ENCODE measurements around the gene PARP9. TPM values are rescaled to one million over a fixed set of nuclear protein-coding genes. Genes with fewer than 3 reads are reported as not detected.

PARP9 gene
- total RNA-seq, 2 experiments from 2014 or later: 13.2 to 14.4 TPM

DNA sequence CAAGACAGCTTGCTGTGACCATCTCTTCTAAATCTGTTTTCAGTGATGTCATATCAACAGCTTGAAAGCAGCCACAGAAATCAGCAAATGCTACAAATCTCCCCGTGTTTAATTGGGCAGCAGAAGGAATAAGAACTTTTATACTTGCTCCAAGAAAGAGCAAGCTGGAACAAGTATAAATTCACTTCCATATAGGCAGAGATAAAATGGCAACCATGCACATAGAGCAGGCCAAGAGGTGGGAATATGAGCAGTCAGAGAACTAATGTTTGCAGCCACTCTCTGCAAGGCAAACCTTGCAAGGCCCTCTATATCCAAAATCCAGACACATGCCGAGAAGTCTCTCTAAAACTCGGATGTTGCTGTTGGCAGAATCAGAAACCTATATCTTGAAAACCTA lies 16.0 kb downstream of the PARP9 start:
- intact Hi-C loops (cut with DNase I, micrococcal nuclease): no loop called here
- H3K27me3 Mint-ChIP-seq: no peaks in the 10 kb centered on the region

DNA sequence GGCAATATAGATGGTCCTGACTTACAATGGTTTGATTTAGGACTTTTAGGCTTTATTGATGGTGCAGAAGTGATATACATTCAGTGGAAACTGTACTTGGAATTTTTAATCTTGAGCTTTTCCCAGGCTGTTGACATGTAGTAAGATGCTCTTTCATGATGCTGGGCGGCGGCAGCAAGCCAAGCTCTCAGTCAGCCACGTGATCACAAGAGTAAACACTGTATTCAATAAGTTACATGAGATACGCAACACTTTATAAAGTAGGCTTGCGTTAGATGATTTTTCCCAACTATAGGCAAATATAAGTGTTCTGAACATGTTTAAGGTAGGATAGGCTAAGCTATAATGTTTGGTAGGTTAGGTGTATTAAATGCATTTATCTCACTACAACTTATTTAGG lies 17.9 kb downstream of the PARP9 start:
- ChIA-PET CTCF (interaction anchor here (0.9 kb wide), 1 partner anchor 8 kb away, joined by 3 read pairs; no protein-coding TSS in a partner anchor), POLR2A (no interaction called here)
- H3K27ac ChIP-seq (ENCODE audit: low read depth in 1 of 2, low read length in 2 of 2): no peak overlapping the region
- TF ChIP-seq CTCF (IDR thresholded peaks at IDR 0.05): no peak
- no peaks in the 10 kb centered on the region for H3K27me3 Mint-ChIP-seq
- no peak overlapping the region for H3K4me3 Mint-ChIP-seq
- no peaks in the 10 kb centered on the region for H3K4me1 ChIP-seq (ENCODE audit: insufficient read depth, low read length)
- H3K9me3 Mint-ChIP-seq: no peaks in the 10 kb centered on the region
- H3K9me3 ChIP-seq (ENCODE audit: control insufficient read depth in 1 of 2, insufficient read depth in 1 of 2, low read length in 2 of 2): no peaks in the 10 kb centered on the region
- intact Hi-C loops (cut with DNase I, micrococcal nuclease): no loop called here
- peaks cover 78% of the 10 kb centered on the region for H3K36me3 ChIP-seq (ENCODE audit: insufficient read depth, low read length)
- ATAC-seq (ENCODE audit: poor library complexity) (no peak), DNase-seq (no peak)
- H3K36me3 Mint-ChIP-seq (ENCODE audit: low read depth): peaks cover 93% of the 10 kb centered on the region
- H3K4me3 ChIP-seq (ENCODE audit: low read length): no peak overlapping the region
- H3K4me1 Mint-ChIP-seq (ENCODE audit: low read depth): no peaks in the 10 kb centered on the region
- no peak overlapping the region for H3K27ac Mint-ChIP-seq
- no peaks in the 10 kb centered on the region for H3K27me3 ChIP-seq (ENCODE audit: control insufficient read depth in 1 of 2, insufficient read depth in 2 of 2, low read length in 2 of 2)

More for the DNA sequence above, 16.0 kb downstream of the PARP9 start:
- ATAC-seq (ENCODE audit: poor library complexity) (no peak), DNase-seq (no peak)
- H3K9me3 Mint-ChIP-seq: no peaks in the 10 kb centered on the region
- Histone ChIP-seq H3K36me3 (ENCODE audit: insufficient read depth, low read length) (peaks cover 87% of the 10 kb centered on the region), H3K27ac (ENCODE audit: low read depth in 1 of 2, low read length in 2 of 2) (no peak overlapping the region), H3K4me1 (ENCODE audit: insufficient read depth, low read length) (no peaks in the 10 kb centered on the region), H3K4me3 (ENCODE audit: low read length) (no peak overlapping the region), H3K9me3 (ENCODE audit: control insufficient read depth in 1 of 2, insufficient read depth in 1 of 2, low read length in 2 of 2) (no peaks in the 10 kb centered on the region), H3K27me3 (ENCODE audit: control insufficient read depth in 1 of 2, insufficient read depth in 2 of 2, low read length in 2 of 2) (no peaks in the 10 kb centered on the region)
- no peak overlapping the region for H3K4me3 Mint-ChIP-seq
- H3K27ac Mint-ChIP-seq: no peak overlapping the region
- CTCF ChIA-PET: no interaction called here
- no peaks in the 10 kb centered on the region for H3K4me1 Mint-ChIP-seq (ENCODE audit: low read depth)
- POLR2A ChIA-PET: interaction anchor here (0.6 kb wide), 1 partner anchor 139 kb away, joined by 3 read pairs; no protein-coding TSS in a partner anchor
- TF ChIP-seq CTCF (IDR thresholded peaks at IDR 0.05): no peak
- H3K36me3 Mint-ChIP-seq (ENCODE audit: low read depth): peaks cover 98% of the 10 kb centered on the region

DNA sequence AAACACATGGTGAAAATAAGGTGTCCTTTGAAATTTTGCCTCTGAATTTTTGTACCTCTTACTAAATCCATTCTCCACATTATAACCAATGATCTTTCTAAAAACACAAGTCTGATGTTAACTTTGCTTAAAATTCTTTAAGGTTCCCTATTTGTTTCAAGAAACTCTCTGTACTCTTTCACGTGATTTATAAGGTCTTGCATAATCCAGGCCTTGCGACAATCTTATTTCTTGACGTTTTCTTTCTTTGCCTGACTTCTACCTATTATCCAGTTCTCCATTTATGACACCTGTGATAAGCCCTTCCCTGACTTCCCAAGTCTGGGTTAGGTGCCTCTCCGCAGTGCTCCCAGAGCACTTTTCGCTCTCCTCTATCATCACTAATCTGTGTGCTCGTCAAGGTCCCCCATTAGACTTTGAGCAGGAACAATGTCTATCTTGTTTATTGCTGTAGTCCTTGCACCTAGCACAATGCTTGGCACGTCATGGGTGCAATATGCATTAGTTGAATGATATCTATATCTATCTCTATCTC lies 25.1 kb downstream of the PARP9 start:
- Mint-ChIP-seq H3K4me1 (ENCODE audit: low read depth) (peaks cover 9% of the 10 kb centered on the region), H3K36me3 (ENCODE audit: low read depth) (peaks cover 89% of the 10 kb centered on the region), H3K27ac (no peak overlapping the region), H3K9me3 (no peaks in the 10 kb centered on the region), H3K27me3 (no peaks in the 10 kb centered on the region), H3K4me3 (no peak overlapping the region)
- Histone ChIP-seq H3K9me3 (ENCODE audit: control insufficient read depth in 1 of 2, insufficient read depth in 1 of 2, low read length in 2 of 2) (no peaks in the 10 kb centered on the region), H3K27ac (ENCODE audit: low read depth in 1 of 2, low read length in 2 of 2) (no peak overlapping the region), H3K4me3 (ENCODE audit: low read length) (no peak overlapping the region), H3K4me1 (ENCODE audit: insufficient read depth, low read length) (no peaks in the 10 kb centered on the region), H3K36me3 (ENCODE audit: insufficient read depth, low read length) (peaks cover 80% of the 10 kb centered on the region), H3K27me3 (ENCODE audit: control insufficient read depth in 1 of 2, insufficient read depth in 2 of 2, low read length in 2 of 2) (no peaks in the 10 kb centered on the region)
- ATAC-seq (ENCODE audit: poor library complexity) (no peak), DNase-seq (no peak)
- ChIA-PET CTCF (interaction anchor here (1.1 kb wide), 1 partner anchor 21 kb away, joined by 4 read pairs; no protein-coding TSS in a partner anchor), POLR2A (interaction anchor here (0.7 kb wide), 1 partner anchor 24 kb away, joined by 3 read pairs; no protein-coding TSS in a partner anchor)
- intact Hi-C loops (cut with DNase I, micrococcal nuclease): no loop called here
- TF ChIP-seq CTCF (IDR thresholded peaks at IDR 0.05): no peak
